Spinal cord (tissue), 10 donors: Measurements from ENCODE around the gene FRMD8. TPM values are rescaled to one million over a fixed set of nuclear protein-coding genes. Genes with fewer than 3 reads are reported as not detected.

Experiments used
- DNase-seq, 6 donors: peaks; one replicate each; pipeline versions ENCODE4 v3.0.0 to v3.0.0-alpha.2; 2013 to 2015; ENCODE audit warnings: low spot score in 6 of 6, low read depth in 4 of 6
- H3K27ac ChIP-seq: one replicate; pipeline ENCODE4 v1.5.1; 2013; ENCODE audit warnings: low read depth, low read length, control low read depth
- H3K27me3 ChIP-seq: one replicate; pipeline ENCODE4 v1.6.1; 2013; ENCODE audit warnings: low read length; ENCODE audit not compliant: control insufficient read depth, insufficient read depth
- H3K36me3 ChIP-seq: one replicate; pipeline ENCODE4 v1.6.1; 2013; ENCODE audit warnings: low read length; ENCODE audit not compliant: control insufficient read depth, insufficient read depth
- H3K4me1 ChIP-seq: one replicate; pipeline ENCODE4 v1.6.1; 2013; ENCODE audit warnings: low read length; ENCODE audit not compliant: control insufficient read depth, insufficient read depth
- H3K4me3 ChIP-seq: one replicate; pipeline ENCODE4 v1.5.1; 2013; ENCODE audit warnings: low read depth, low read length, control low read depth
- H3K9me3 ChIP-seq: one replicate; pipeline ENCODE4 v1.6.1; 2013; ENCODE audit warnings: low read length; ENCODE audit not compliant: control insufficient read depth, insufficient read depth
- WGBS: methylation state at CpG from one replicate; pipeline ENCODE4 v1.1.5; 2013; ENCODE audit warnings: missing lambda C conversion rate; ENCODE audit not compliant: insufficient coverage; 5-methylcytosine and 5-hydroxymethylcytosine counted together
- polyA plus RNA-seq, 2 donors: library from polyadenylated mRNA; unstranded; fragments of 120-200 nt; gene quantifications; one replicate each; pipeline ENCODE4 v1.2.1, GENCODE V29; 2013; ENCODE audit not compliant: insufficient read length in 2 of 2
- total RNA-seq, 2 donors: library from RNA; depleted of rRNA in 1 of 2; stranded (reverse); fragments of 120-200 nt in 1 of 2; fragments of >200 nt in 1 of 2; gene quantifications; one replicate each; pipeline versions ENCODE4 v1.2.3 to v1.2.4, GENCODE V29; 2013 to 2014
- donor health status: healthy.

FRMD8 gene
- total and polyA plus RNA-seq, 4 donors = 16.3 to 19.3 (median 17.7) TPM

DNA sequence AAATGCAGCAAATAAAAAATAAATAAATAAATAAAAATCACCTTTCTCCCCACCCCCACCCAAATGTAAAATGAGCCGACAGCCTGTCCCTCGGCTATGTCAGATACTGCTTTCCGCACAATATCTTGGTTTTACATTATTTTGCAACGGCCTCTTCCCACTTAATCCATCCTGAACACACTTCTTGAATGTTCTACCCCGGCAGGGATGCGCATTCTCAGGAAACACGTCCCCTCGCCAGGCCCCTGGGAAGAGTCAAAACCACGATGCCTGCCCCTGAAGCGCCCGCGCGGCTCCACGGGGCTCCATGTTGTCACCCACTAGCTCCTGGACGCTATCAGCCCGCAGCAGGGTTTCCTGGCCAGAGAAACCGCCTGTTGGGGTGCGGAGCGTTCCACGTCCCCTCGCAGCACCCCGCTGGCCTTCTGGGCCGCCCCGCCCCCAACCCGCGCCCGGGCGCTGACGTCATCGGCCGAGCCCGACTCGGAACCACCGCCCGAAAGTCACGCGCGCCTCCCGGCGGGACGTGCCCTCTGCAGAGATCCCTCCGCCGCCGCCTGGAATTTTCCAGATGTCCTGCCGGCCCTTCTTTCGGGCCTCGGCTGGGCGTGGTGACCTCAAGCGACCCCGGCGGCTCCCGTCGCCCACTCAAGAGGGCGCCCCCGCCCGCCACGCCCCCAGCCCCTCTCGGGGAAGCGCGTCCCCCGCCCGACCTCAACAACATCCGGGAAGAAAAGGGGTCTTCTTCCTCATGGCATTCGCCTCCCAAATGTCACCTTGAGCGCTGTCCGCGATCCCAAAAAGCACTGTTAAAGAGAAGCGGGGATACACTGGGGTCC, 35.6 kb downstream of the FRMD8 start:
- DNase-seq = peak in 5 of 6 donors; percentile 87 to 98 (median 91)
- WGBS = under 1% methylated on average over 59 of the region's 68 CpGs
- peak overlapping the region; percentile 74 for H3K4me3 ChIP-seq
- no peaks in the 10 kb centered on the region for H3K36me3 ChIP-seq
- H3K9me3 ChIP-seq = no peaks in the 10 kb centered on the region
- H3K27ac ChIP-seq = peak overlapping the region; percentile 99
- H3K4me1 ChIP-seq = peaks cover 71% of the 10 kb centered on the region
- no peaks in the 10 kb centered on the region for H3K27me3 ChIP-seq

DNA sequence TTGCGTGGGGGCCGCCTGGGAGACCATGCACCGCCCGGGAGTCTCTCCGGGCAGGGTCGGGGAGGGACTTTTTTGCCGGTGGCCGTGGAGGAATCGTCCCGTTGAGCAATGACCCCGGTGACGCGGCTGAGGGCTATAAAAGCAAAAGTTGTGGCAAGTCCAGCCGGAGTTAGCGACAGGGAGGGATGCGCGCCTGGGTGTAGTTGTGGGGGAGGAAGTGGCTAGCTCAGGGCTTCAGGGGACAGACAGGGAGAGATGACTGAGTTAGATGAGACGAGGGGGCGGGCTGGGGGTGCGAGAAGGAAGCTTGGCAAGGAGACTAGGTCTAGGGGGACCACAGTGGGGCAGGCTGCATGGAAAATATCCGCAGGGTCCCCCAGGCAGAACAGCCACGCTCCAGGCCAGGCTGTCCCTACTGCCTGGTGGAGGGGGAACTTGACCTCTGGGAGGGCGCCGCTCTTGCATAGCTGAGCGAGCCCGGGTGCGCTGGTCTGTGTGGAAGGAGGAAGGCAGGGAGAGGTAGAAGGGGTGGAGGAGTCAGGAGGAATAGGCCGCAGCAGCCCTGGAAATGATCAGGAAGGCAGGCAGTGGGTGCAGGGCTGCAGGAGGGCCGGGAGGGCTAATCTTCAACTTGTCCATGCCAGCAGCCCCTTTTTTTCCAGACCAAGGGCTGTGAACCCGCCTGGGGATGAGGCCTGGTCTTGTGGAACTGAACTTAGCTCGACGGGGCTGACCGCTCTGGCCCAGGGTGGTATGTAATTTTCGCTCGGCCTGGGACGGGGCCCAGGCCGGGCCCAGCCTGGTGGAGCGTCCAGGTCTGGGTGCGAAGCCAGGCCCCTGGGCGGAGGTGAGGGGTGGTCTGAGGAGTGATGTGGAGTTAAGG, 36.4 kb downstream of the FRMD8 start, which contains the start of gene NEAT1:
Gene NEAT1, plus strand, starts transcription at position 166 of the 883 bp plus-strand sequence.
- Histone ChIP-seq H3K4me3 (peak within 1 kb of the TSS; percentile 74), H3K27ac (peak within 1 kb of the TSS; percentile 99), H3K36me3 (no peaks in the 10 kb centered on the region), H3K9me3 (no peaks in the 10 kb centered on the region), H3K27me3 (no peaks in the 10 kb centered on the region), H3K4me1 (peaks cover 70% of the 10 kb centered on the region)
- DNase-seq = peak in 4 of 6 donors; percentile 66 to 93 (median 78)
- WGBS = 23% methylated on average over 38 of the region's 40 CpGs

DNA sequence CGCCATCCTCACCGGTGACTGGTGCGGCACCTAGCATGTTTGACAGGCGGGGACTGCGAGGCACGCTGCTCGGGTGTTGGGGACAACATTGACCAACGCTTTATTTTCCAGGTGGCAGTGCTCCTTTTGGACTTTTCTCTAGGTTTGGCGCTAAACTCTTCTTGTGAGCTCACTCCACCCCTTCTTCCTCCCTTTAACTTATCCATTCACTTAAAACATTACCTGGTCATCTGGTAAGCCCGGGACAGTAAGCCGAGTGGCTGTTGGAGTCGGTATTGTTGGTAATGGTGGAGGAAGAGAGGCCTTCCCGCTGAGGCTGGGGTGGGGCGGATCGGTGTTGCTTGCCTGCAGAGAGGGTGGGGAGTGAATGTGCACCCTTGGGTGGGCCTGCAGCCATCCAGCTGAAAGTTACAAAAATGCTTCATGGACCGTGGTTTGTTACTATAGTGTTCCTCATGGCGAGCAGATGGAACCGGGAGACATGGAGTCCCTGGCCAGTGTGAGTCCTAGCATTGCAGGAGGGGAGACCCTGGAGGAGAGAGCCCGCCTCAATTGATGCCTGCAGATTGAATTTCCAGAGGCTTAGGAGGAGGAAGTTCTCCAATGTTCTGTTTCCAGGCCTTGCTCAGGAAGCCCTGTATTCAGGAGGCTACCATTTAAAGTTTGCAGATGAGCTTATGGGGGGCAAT, 37.2 kb downstream of the FRMD8 start:
- H3K27me3 ChIP-seq = no peaks in the 10 kb centered on the region
- H3K4me3 ChIP-seq = peak overlapping the region; percentile 66
- peaks cover 66% of the 10 kb centered on the region for H3K4me1 ChIP-seq
- no peaks in the 10 kb centered on the region for H3K9me3 ChIP-seq
- DNase-seq = peak in 1 of 6 donors; percentile 51
- H3K36me3 ChIP-seq = no peaks in the 10 kb centered on the region
- 68% methylated on average over 18 of the region's 19 CpGs for WGBS
- peak overlapping the region; percentile 99 for H3K27ac ChIP-seq

DNA sequence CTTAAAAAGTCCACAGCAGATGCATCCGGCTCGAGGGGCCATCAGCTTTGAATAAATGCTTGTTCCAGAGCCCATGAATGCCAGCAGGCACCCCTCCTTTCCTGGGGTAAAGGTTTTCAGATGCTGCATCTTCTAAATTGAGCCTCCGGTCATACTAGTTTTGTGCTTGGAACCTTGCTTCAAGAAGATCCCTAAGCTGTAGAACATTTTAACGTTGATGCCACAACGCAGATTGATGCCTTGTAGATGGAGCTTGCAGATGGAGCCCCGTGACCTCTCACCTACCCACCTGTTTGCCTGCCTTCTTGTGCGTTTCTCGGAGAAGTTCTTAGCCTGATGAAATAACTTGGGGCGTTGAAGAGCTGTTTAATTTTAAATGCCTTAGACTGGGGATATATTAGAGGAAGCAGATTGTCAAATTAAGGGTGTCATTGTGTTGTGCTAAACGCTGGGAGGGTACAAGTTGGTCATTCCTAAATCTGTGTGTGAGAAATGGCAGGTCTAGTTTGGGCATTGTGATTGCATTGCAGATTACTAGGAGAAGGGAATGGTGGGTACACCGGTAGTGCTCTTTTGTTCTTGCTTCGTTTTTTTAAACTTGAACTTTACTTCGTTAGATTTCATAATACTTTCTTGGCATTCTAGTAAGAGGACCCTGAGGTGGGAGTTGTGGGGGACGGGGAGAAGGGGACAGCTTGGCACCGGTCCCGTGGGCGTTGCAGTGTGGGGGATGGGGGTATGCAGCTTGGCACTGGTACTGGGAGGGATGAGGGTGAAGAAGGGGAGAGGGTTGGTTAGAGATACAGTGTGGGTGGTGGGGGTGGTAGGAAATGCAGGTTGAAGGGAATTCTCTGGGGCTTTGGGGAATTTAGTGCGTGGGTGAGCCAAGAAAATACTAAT, 38.0 kb downstream of the FRMD8 start:
- 18% methylated on average over 12 of the region's 18 CpGs for WGBS
- DNase-seq = peak in 2 of 6 donors; percentile 28 to 42
- Histone ChIP-seq H3K4me3 (peak overlapping the region; percentile 66), H3K27ac (peak overlapping the region; percentile 99), H3K27me3 (no peaks in the 10 kb centered on the region), H3K4me1 (peaks cover 58% of the 10 kb centered on the region), H3K9me3 (no peaks in the 10 kb centered on the region), H3K36me3 (no peaks in the 10 kb centered on the region)

DNA sequence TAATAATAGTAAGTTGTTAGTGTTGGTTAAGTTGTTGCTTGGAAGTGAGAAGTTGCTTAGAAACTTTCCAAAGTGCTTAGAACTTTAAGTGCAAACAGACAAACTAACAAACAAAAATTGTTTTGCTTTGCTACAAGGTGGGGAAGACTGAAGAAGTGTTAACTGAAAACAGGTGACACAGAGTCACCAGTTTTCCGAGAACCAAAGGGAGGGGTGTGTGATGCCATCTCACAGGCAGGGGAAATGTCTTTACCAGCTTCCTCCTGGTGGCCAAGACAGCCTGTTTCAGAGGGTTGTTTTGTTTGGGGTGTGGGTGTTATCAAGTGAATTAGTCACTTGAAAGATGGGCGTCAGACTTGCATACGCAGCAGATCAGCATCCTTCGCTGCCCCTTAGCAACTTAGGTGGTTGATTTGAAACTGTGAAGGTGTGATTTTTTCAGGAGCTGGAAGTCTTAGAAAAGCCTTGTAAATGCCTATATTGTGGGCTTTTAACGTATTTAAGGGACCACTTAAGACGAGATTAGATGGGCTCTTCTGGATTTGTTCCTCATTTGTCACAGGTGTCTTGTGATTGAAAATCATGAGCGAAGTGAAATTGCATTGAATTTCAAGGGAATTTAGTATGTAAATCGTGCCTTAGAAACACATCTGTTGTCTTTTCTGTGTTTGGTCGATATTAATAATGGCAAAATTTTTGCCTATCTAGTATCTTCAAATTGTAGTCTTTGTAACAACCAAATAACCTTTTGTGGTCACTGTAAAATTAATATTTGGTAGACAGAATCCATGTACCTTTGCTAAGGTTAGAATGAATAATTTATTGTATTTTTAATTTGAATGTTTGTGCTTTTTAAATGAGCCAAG, 38.9 kb downstream of the FRMD8 start:
- 17% methylated on average over 7 of the region's 9 CpGs for WGBS
- DNase-seq = peak in 2 of 6 donors; percentile 48 to 56
- no peaks in the 10 kb centered on the region for H3K27me3 ChIP-seq
- H3K9me3 ChIP-seq = no peaks in the 10 kb centered on the region
- peak overlapping the region; percentile 99 for H3K27ac ChIP-seq
- peaks cover 57% of the 10 kb centered on the region for H3K4me1 ChIP-seq
- H3K4me3 ChIP-seq = peak overlapping the region; percentile 66
- H3K36me3 ChIP-seq = peaks cover 3% of the 10 kb centered on the region

DNA sequence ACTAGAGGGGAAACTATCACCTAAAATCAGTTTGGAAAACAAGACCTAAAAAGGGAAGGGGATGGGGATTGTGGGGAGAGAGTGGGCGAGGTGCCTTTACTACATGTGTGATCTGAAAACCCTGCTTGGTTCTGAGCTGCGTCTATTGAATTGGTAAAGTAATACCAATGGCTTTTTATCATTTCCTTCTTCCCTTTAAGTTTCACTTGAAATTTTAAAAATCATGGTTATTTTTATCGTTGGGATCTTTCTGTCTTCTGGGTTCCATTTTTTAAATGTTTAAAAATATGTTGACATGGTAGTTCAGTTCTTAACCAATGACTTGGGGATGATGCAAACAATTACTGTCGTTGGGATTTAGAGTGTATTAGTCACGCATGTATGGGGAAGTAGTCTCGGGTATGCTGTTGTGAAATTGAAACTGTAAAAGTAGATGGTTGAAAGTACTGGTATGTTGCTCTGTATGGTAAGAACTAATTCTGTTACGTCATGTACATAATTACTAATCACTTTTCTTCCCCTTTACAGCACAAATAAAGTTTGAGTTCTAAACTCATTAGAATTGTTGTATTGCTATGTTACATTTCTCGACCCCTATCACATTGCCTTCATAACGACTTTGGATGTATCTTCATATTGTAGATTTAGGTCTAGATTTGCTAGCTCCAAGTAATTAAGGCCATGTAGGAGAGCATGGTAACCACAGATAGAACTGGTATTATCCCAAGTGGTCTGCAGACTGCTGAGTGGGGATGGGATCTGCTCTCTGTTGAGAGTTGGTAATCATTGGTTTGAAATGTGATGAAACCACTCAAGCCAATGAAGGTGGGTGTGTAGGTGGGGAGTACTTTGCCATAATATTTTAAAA, 39.8 kb downstream of the FRMD8 start:
- peaks cover 48% of the 10 kb centered on the region for H3K4me1 ChIP-seq
- no peaks in the 10 kb centered on the region for H3K9me3 ChIP-seq
- H3K4me3 ChIP-seq = peak overlapping the region; percentile 66
- WGBS = 39% methylated on average over 2 of the region's 9 CpGs
- H3K27ac ChIP-seq = peak overlapping the region; percentile 99
- H3K36me3 ChIP-seq = peaks cover 3% of the 10 kb centered on the region
- no peaks in the 10 kb centered on the region for H3K27me3 ChIP-seq
- DNase-seq = peak in 1 of 6 donors; percentile 20

DNA sequence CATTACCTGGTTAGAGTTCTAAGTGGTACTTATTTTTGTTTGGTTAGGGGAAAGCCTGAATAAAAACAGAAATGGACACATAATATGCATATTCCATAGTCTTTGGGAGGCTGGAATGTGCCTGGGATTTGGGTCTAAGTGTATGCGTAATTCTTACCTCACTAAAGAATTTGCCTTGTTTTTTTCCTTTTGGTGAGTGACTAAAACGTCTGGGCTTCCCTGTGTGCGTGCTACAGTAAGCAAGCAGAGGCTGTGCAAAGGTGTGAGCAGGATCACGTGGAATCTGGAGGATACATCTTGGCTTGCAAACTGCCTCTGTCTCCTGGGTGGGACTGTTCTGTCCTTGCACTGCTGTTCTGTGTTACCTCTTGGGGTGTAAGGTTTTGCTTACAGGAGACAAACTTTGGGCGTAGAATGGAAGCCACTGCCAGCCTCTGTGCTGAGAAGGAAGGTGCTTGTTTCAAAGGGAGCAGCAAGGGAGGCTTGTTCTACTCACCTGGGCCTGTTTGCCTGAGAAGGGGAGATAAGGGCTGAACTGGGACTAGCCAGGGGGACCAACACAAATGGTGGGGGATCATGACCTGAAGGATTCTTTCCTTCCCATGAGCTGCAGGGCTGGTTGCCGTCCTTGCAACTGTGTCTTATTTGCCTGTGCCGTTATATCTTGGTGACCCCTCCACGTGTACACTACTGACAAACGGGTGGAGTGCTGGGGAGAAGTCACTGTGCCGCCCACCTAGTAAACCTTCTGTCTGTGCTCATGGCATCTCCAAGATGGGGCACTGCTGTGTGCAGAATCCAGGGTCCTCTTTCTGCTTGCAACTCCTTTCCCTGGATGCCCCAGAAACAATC, 40.6 kb downstream of the FRMD8 start:
- no peak for DNase-seq
- WGBS = 67% methylated on average over 8 of the region's 10 CpGs
- H3K4me3 ChIP-seq = peak overlapping the region; percentile 66
- no peaks in the 10 kb centered on the region for H3K9me3 ChIP-seq
- peaks cover 3% of the 10 kb centered on the region for H3K36me3 ChIP-seq
- peaks cover 40% of the 10 kb centered on the region for H3K4me1 ChIP-seq
- H3K27ac ChIP-seq = peak overlapping the region; percentile 17
- H3K27me3 ChIP-seq = no peaks in the 10 kb centered on the region
